ENCODE results near the gene USP46.

The USP46 gene

GRCh38 chr4:52568351-52568750 is 90.8 kb downstream of the USP46 start:
- DNase-seq = no peak

- DNase-seq = no peak
These were observed 92.7 kb downstream of the USP46 start for GRCh38 chr4:52566136-52567031.

- DNase-seq = no peak
These were observed 98.2 kb downstream of the USP46 start for GRCh38 chr4:52560844-52561280.

- no peak for DNase-seq
These were observed 103.8 kb downstream of the USP46 start for GRCh38 chr4:52555356-52555716.

GRCh38 chr4:52554612-52555355 is 104.3 kb downstream of the USP46 start:
- DNase-seq = no peak

- no peak for DNase-seq
These were observed 106.3 kb downstream of the USP46 start for GRCh38 chr4:52552778-52553177.

GRCh38 chr4:52551487-52551886 is 107.6 kb downstream of the USP46 start:
- DNase-seq = no peak

GRCh38 chr4:52550186-52550585 is 108.9 kb downstream of the USP46 start:
- DNase-seq = no peak

- DNase-seq = no peak
These were observed 110.1 kb downstream of the USP46 start for GRCh38 chr4:52548818-52549570.

GRCh38 chr4:52546449-52546848 is 112.7 kb downstream of the USP46 start:
- DNase-seq = no peak

- DNase-seq = peak; percentile 51
These were observed 113.7 kb downstream of the USP46 start for GRCh38 chr4:52545099-52546069.

All from 8988T (cell line).